Subcutaneous abdominal adipose tissue (tissue), 5 donors: ENCODE data around the gene ELMO1.

ENCODE experiments used
- H3K27ac ChIP-seq: one replicate; pipeline ENCODE4 v1.7.0; 2013; ENCODE audit warnings: low read depth, mild to moderate bottlenecking, inconsistent platforms, low read length, moderate library complexity
- H3K27me3 ChIP-seq, 5 donors: one replicate each; pipeline ENCODE4 v1.7.0; 2013; ENCODE audit warnings: low read length in 5 of 5, inconsistent platforms in 1 of 5; ENCODE audit not compliant: control insufficient read depth in 5 of 5, insufficient read depth in 4 of 5
- H3K36me3 ChIP-seq, 5 donors: one replicate each; pipeline ENCODE4 v1.7.0; 2013; ENCODE audit warnings: low read length in 5 of 5; ENCODE audit not compliant: control insufficient read depth in 5 of 5, insufficient read depth in 5 of 5
- H3K4me1 ChIP-seq, 5 donors: one replicate each; pipeline ENCODE4 v1.7.0; 2013; ENCODE audit warnings: low read length in 5 of 5, mild to moderate bottlenecking in 3 of 5, moderate library complexity in 1 of 5; ENCODE audit not compliant: control insufficient read depth in 5 of 5, insufficient read depth in 5 of 5
- H3K4me3 ChIP-seq, 5 donors: one replicate each; pipeline ENCODE4 v1.7.0; 2013; ENCODE audit warnings: low read length in 5 of 5, low read depth in 1 of 5
- H3K9ac ChIP-seq, 5 donors: one replicate each; pipeline ENCODE4 v1.7.0; 2013; ENCODE audit warnings: low read length in 5 of 5, mild to moderate bottlenecking in 4 of 5, moderate library complexity in 3 of 5
- H3K9me3 ChIP-seq, 5 donors: one replicate each; pipeline ENCODE4 v1.7.0; 2013; ENCODE audit warnings: low read length in 5 of 5; ENCODE audit not compliant: control insufficient read depth in 5 of 5
- donor health status: healthy.
- donor health status: healthy.
- donor health status: healthy.
- donor health status: healthy.
- donor health status: healthy.

ELMO1 gene

GRCh38 chr7:37427276-37427940 is 21.3 kb downstream of the ELMO1 start:
- Histone ChIP-seq H3K27me3 (no peaks in the 10 kb centered on the region), H3K4me1 (peaks cover 0 to 15% (median 4%) of the 10 kb centered on the region in 5 donors), H3K9me3 (no peaks in the 10 kb centered on the region), H3K4me3 (no peak overlapping the region), H3K36me3 (peaks cover 0 to 3% (median 0%) of the 10 kb centered on the region in 5 donors), H3K27ac (no peak overlapping the region), H3K9ac (no peak overlapping the region)

- H3K4me3 ChIP-seq = no peak overlapping the region
- no peak overlapping the region for H3K9ac ChIP-seq
- no peak overlapping the region for H3K27ac ChIP-seq
- H3K4me1 ChIP-seq = peaks cover 0 to 22% (median 19%) of the 10 kb centered on the region in 5 donors
- peaks cover 0 to 3% (median 0%) of the 10 kb centered on the region in 5 donors for H3K36me3 ChIP-seq
- H3K9me3 ChIP-seq = no peaks in the 10 kb centered on the region
- no peaks in the 10 kb centered on the region for H3K27me3 ChIP-seq
Observed at GRCh38 chr7:37425498-37425897, 23.2 kb downstream of the ELMO1 start.

GRCh38 chr7:37424995-37425394 is 23.7 kb downstream of the ELMO1 start:
- H3K4me3 ChIP-seq = no peak overlapping the region
- peaks cover 0 to 3% (median 0%) of the 10 kb centered on the region in 5 donors for H3K36me3 ChIP-seq
- peaks cover 0 to 25% (median 19%) of the 10 kb centered on the region in 5 donors for H3K4me1 ChIP-seq
- H3K9ac ChIP-seq = no peak overlapping the region
- H3K27ac ChIP-seq = no peak overlapping the region
- no peaks in the 10 kb centered on the region for H3K27me3 ChIP-seq
- H3K9me3 ChIP-seq = no peaks in the 10 kb centered on the region

GRCh38 chr7:37424521-37424920 is 24.1 kb downstream of the ELMO1 start:
- no peaks in the 10 kb centered on the region for H3K9me3 ChIP-seq
- H3K9ac ChIP-seq = no peak overlapping the region
- H3K4me3 ChIP-seq = no peak overlapping the region
- H3K36me3 ChIP-seq = peaks cover 0 to 3% (median 0%) of the 10 kb centered on the region in 5 donors
- peaks cover 0 to 25% (median 19%) of the 10 kb centered on the region in 5 donors for H3K4me1 ChIP-seq
- no peaks in the 10 kb centered on the region for H3K27me3 ChIP-seq
- no peak overlapping the region for H3K27ac ChIP-seq

GRCh38 chr7:37421861-37422500 is 26.7 kb downstream of the ELMO1 start:
- Histone ChIP-seq H3K9ac (no peak overlapping the region), H3K27ac (no peak overlapping the region), H3K27me3 (no peaks in the 10 kb centered on the region), H3K4me1 (peaks cover 0 to 25% (median 19%) of the 10 kb centered on the region in 5 donors), H3K4me3 (no peak overlapping the region), H3K36me3 (peaks cover 0 to 4% (median 0%) of the 10 kb centered on the region in 5 donors), H3K9me3 (no peaks in the 10 kb centered on the region)

- Histone ChIP-seq H3K36me3 (peaks cover 0 to 4% (median 0%) of the 10 kb centered on the region in 5 donors), H3K9me3 (no peaks in the 10 kb centered on the region), H3K4me1 (peaks cover 0 to 25% (median 19%) of the 10 kb centered on the region in 5 donors), H3K9ac (no peak overlapping the region), H3K27ac (no peak overlapping the region), H3K4me3 (no peak overlapping the region), H3K27me3 (no peaks in the 10 kb centered on the region)
Observed at GRCh38 chr7:37420946-37421695, 27.5 kb downstream of the ELMO1 start.

- H3K9me3 ChIP-seq = no peaks in the 10 kb centered on the region
- no peak overlapping the region for H3K9ac ChIP-seq
- H3K27ac ChIP-seq = no peak overlapping the region
- no peaks in the 10 kb centered on the region for H3K27me3 ChIP-seq
- peaks cover 0 to 21% (median 19%) of the 10 kb centered on the region in 5 donors for H3K4me1 ChIP-seq
- H3K4me3 ChIP-seq = no peak overlapping the region
- H3K36me3 ChIP-seq = peaks cover 0 to 4% (median 0%) of the 10 kb centered on the region in 5 donors
Observed at GRCh38 chr7:37419496-37419895, 29.2 kb downstream of the ELMO1 start.

GRCh38 chr7:37418381-37418780 is 30.3 kb downstream of the ELMO1 start:
- H3K9ac ChIP-seq = no peak overlapping the region
- no peaks in the 10 kb centered on the region for H3K9me3 ChIP-seq
- H3K4me3 ChIP-seq = no peak overlapping the region
- H3K27me3 ChIP-seq = no peaks in the 10 kb centered on the region
- H3K27ac ChIP-seq = no peak overlapping the region
- H3K4me1 ChIP-seq = peaks cover 0 to 21% (median 18%) of the 10 kb centered on the region in 5 donors
- H3K36me3 ChIP-seq = peaks cover 0 to 4% (median 0%) of the 10 kb centered on the region in 5 donors

GRCh38 chr7:37417107-37417474 is 31.6 kb downstream of the ELMO1 start:
- Histone ChIP-seq H3K27me3 (no peaks in the 10 kb centered on the region), H3K36me3 (peaks cover 0 to 4% (median 0%) of the 10 kb centered on the region in 5 donors), H3K4me1 (peaks cover 0 to 18% (median 14%) of the 10 kb centered on the region in 5 donors), H3K27ac (no peak overlapping the region), H3K9ac (no peak overlapping the region), H3K4me3 (no peak overlapping the region), H3K9me3 (peaks cover 0 to 5% (median 3%) of the 10 kb centered on the region in 5 donors)
